ENCODE measurements around the gene CLP1.

- no peak for TF ChIP-seq CTCF (IDR thresholded peaks at IDR 0.05)
- no peak for TF ChIP-seq POLR2A (IDR thresholded peaks at IDR 0.05)
These were observed 41.0 kb upstream of the CLP1 start for GRCh38 chr11:57616595-57616994.

Data from heart left ventricle (tissue), 13 donors.